Measurements from ENCODE around the gene ARHGAP15.

DNA sequence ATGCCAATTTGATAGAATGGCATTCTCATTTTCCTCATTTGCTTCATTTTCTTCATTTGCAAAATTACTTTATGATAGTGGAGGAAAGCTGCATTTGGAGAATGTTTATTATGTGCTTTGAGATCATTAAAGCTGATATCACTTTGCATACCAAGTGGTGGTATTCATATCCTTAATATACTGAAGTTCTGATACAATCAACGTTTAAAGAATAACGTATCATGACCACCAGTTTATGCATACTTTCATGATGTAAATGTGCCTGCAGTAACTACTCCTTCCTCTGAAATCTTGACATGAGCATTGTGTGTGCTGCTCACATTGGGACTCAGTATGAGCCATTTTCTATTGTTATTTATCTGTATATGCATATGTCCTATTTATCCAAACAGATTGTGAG, 302.1 kb downstream of the ARHGAP15 start:
- TF ChIP-seq, protein P1, sequence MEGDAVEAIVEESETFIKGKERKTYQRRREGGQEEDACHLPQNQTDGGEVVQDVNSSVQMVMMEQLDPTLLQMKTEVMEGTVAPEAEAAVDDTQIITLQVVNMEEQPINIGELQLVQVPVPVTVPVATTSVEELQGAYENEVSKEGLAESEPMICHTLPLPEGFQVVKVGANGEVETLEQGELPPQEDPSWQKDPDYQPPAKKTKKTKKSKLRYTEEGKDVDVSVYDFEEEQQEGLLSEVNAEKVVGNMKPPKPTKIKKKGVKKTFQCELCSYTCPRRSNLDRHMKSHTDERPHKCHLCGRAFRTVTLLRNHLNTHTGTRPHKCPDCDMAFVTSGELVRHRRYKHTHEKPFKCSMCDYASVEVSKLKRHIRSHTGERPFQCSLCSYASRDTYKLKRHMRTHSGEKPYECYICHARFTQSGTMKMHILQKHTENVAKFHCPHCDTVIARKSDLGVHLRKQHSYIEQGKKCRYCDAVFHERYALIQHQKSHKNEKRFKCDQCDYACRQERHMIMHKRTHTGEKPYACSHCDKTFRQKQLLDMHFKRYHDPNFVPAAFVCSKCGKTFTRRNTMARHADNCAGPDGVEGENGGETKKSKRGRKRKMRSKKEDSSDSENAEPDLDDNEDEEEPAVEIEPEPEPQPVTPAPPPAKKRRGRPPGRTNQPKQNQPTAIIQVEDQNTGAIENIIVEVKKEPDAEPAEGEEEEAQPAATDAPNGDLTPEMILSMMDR (IDR thresholded peaks at IDR 0.05), result no peak
- TF ChIP-seq POLR2A (IDR thresholded peaks at IDR 0.05) (no peak), EP300 (IDR thresholded peaks at IDR 0.05) (no peak)
